H1 (cell line): ENCODE measurements around the gene NYAP2. TPM values are rescaled to one million over a fixed set of nuclear protein-coding genes. Genes with fewer than 3 reads are reported as not detected.

Experiments used
- CEBPB ChIP-seq: IDR thresholded peaks from 2 replicates; pipeline ENCODE4 v1.6.1; 2012; ENCODE audit warnings: low read depth, low read length
- POLR2AphosphoS5 ChIP-seq: IDR thresholded peaks from 2 replicates; pipeline ENCODE4 v1.6.1; 2011; ENCODE audit warnings: low read depth, low read length
- RFX5 ChIP-seq: IDR thresholded peaks from 2 replicates; pipeline ENCODE4 v1.6.1; 2011; ENCODE audit warnings: low read depth, low read length, improper control_type of control experiment, borderline replicate concordance
- RXRA ChIP-seq: IDR thresholded peaks from 2 replicates; pipeline ENCODE4 v1.6.1; 2011; ENCODE audit warnings: low read depth, mild to moderate bottlenecking, low read length, moderate library complexity; ENCODE audit not compliant: insufficient read depth
- polyA plus RNA-seq, 7 experiments: library from polyadenylated mRNA; depleted of rRNA in 3 of 7; stranded (reverse) in 5 of 7; unstranded in 2 of 7; fragments of >200 nt in 5 of 7; fragments of 200-250 nt in 2 of 7; gene quantifications; 1 replicate in 5 of 7; 2 replicates in 1 of 7; 4 replicates in 1 of 7; pipeline versions ENCODE4 v1.2.1 to v1.2.3, GENCODE V29; 2011 to 2013; ENCODE audit warnings: missing spikeins in 2 of 7, mixed read lengths in 2 of 7
- total RNA-seq: library from RNA; stranded (reverse); fragmentation: NEBNext Ultra II Directional; extraction: Animal tissue kit (Norgen Biotek cat#: 25700); gene quantifications from 2 replicates; pipeline ENCODE4 v1.2.1, GENCODE V29; 2021

Gene NYAP2
- total and polyA plus RNA-seq, 2 of the 8 experiments (the other 6 are each of a cell fraction or from before 2014, with no cell fraction given): not detected

GRCh38 chr2:225597911-225598310 is 198.4 kb downstream of the NYAP2 start (continued):
- TF ChIP-seq CEBPB: no peak
- no peak for TF ChIP-seq RFX5
- no peak for TF ChIP-seq POLR2AphosphoS5
- no peak for TF ChIP-seq RXRA
- TF ChIP-seq, all 59 proteins: peak for 0
